GM12865 (cell line): Measurements from ENCODE around the gene NCAM2.

ENCODE experiments used
- DNase-seq: peaks from one replicate; pipeline ENCODE4 v3.0.0; 2010; ENCODE audit warnings: low read depth
- H3K4me3 ChIP-seq: 2 replicates; pipeline ENCODE4 v1.5.1; 2011; ENCODE audit warnings: mild to moderate bottlenecking, low read depth, low read length, control low read depth
- CTCF ChIP-seq: IDR thresholded peaks from 2 replicates; pipeline ENCODE4 v1.5.1; 2011; ENCODE audit warnings: low read length, control low read depth, low read depth, inconsistent platforms; ENCODE audit not compliant: insufficient read depth; ENCODE audit errors: missing control alignments

NCAM2 gene

DNA sequence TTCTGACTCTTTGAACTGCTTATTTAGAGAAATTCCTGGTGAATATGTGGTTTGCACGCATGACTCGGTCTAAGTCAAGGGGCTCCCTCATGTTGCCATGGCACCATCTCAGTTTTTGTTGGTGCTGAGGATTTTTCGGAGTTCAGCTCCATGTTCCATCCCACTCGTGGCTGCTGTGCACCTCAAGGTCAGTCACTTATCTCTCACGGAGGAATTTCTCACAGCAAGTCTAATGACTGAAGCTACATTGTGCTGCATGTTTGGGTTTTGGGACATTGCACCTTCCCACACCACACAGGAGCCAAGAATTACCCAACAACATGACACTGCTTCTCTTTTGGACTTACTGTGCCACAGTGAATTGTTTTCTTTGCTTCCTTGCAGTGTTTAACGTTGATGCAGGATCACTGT lies 269.9 kb downstream of the NCAM2 start:
- no peak for TF ChIP-seq CTCF
- no peak for DNase-seq
- no peak overlapping the region for H3K4me3 ChIP-seq

DNA sequence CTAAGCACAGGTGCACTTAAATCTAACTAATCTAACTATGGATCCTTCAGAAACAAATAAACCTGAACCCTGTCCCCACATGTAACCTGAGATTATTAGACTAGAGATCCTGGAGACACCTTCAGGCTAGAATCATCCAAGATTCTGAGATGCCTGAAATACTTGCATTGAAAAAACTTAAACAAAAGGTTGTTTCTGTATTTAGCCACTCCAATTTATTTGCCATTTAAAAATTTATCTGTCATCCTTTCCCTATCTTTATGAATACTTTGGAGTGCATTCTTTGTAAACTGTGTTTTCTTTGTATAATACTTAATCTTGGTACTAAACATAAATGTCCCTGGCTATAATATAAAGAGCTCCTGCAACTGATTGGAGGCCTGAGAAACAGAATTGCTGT lies 270.7 kb downstream of the NCAM2 start:
- H3K4me3 ChIP-seq: no peak overlapping the region
- TF ChIP-seq CTCF: no peak
- no peak for DNase-seq

DNA sequence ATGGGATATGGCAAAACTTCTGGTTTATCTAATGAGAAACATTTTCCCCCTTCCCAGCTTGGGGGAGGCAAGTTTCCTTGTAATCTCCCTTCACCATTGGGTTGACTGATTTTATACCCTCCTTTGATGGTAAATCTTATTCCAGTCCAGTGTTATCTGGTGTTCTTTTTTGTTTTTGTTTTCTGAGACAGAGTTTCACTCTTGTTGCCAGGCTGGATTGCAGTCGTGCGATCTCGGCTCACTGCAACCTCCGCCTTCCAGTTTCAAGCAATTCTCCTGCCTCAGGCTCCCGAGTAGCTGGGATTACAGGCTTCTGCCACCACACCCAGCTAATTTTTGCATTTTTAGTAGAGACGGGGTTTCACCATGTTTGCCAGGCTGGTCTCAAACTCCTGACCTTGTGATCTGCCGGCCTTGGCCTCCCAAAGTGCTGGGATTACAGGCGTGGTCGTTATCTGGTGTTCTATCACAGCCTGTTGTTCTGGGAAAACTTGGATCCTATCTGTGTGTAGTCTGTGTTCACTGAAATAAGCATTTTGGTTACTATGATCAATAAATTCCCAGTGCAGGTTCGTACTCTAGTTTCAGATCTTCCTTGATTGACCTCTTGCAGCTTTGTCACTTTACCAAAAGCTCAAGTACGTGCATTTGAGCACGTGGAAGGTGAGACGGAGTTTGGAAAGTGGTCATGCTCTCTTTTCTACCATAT lies 281.1 kb downstream of the NCAM2 start:
- no peak overlapping the region for H3K4me3 ChIP-seq
- no peak for TF ChIP-seq CTCF
- no peak for DNase-seq

GRCh38 chr21:21283810-21284209 lies 285.6 kb downstream of the NCAM2 start:
- no peak overlapping the region for H3K4me3 ChIP-seq
- no peak for DNase-seq
- no peak for TF ChIP-seq CTCF

DNA sequence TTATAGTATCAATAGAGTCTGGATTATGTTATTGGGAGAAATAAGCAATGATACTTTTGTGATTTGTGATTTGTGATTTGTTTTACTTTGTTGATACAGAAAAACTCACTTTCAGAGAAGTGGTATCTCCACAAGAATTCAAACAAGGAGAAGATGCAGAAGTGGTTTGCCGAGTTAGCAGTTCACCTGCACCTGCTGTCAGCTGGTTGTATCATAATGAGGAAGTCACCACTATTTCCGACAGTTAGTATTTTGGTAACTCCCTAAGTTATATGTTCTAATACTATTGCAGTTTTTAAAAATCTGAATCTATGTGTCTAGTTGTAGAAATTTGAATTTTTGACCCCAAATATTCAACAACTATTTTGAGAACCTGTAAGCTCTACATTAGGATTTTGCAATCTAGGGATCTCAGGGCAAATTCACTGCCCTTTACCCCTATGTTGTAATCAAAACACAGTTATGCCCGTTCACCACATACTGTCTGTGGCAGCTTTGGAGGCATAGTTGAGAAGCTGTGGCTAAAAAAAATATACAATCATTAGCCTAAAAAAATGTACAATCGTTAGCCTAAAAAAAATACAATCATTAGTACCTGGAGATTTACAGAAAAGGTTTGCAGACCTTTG lies 288.1 kb downstream of the NCAM2 start:
- no peak for DNase-seq
- no peak for TF ChIP-seq CTCF
- H3K4me3 ChIP-seq: no peak overlapping the region

GRCh38 chr21:21290751-21291150 lies 292.5 kb downstream of the NCAM2 start:
- no peak overlapping the region for H3K4me3 ChIP-seq
- no peak for DNase-seq
- TF ChIP-seq CTCF: no peak
